ENCODE measurements around the gene MSH5. TPM values are rescaled to one million over a fixed set of nuclear protein-coding genes. Genes with fewer than 3 reads are reported as not detected.

The MSH5 gene
- total RNA-seq, 1 donor from 2014 or later, result 8.9 TPM

DNA sequence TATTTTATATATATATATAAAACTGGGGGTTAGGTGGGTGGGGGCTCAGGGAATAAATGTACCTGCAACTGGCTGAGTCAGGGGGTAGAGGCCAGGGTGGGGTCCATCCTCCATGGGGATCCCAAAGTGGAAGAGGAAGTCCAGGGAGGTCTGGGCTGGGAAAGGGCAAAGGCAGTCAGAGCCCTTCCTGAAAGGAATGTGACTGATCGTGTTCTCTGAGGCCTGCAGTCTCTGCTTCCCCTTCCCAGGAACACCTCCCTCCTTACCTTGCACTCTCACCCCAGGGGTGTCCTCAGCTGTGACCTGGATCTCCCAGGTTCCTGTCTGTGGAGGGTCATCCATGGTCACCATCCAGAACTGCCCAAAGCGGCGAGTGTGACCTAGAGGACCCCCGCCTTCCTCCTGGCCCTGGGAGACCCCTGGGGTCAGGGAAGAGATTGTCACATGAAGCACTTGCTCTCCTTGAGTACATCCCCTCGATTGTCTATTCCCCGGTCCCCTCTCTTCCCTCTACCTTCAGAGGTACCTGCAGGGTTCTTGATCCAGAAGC is 27.4 kb downstream of the MSH5 start:
- Histone ChIP-seq H3K27me3 (ENCODE audit: control insufficient read depth, insufficient read depth, low read length) (no peaks in the 10 kb centered on the region), H3K36me3 (ENCODE audit: control insufficient read depth, insufficient read depth, low read length) (no peaks in the 10 kb centered on the region), H3K4me3 (ENCODE audit: low read depth, low read length) (no peak overlapping the region)
- DNase-seq (ENCODE audit: low read depth), result no peak
- TF ChIP-seq, protein P1, sequence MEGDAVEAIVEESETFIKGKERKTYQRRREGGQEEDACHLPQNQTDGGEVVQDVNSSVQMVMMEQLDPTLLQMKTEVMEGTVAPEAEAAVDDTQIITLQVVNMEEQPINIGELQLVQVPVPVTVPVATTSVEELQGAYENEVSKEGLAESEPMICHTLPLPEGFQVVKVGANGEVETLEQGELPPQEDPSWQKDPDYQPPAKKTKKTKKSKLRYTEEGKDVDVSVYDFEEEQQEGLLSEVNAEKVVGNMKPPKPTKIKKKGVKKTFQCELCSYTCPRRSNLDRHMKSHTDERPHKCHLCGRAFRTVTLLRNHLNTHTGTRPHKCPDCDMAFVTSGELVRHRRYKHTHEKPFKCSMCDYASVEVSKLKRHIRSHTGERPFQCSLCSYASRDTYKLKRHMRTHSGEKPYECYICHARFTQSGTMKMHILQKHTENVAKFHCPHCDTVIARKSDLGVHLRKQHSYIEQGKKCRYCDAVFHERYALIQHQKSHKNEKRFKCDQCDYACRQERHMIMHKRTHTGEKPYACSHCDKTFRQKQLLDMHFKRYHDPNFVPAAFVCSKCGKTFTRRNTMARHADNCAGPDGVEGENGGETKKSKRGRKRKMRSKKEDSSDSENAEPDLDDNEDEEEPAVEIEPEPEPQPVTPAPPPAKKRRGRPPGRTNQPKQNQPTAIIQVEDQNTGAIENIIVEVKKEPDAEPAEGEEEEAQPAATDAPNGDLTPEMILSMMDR (IDR thresholded peaks at IDR 0.05; ENCODE audit: insufficient read depth, low read length, poor library complexity, severe bottlenecking), result no peak

DNA sequence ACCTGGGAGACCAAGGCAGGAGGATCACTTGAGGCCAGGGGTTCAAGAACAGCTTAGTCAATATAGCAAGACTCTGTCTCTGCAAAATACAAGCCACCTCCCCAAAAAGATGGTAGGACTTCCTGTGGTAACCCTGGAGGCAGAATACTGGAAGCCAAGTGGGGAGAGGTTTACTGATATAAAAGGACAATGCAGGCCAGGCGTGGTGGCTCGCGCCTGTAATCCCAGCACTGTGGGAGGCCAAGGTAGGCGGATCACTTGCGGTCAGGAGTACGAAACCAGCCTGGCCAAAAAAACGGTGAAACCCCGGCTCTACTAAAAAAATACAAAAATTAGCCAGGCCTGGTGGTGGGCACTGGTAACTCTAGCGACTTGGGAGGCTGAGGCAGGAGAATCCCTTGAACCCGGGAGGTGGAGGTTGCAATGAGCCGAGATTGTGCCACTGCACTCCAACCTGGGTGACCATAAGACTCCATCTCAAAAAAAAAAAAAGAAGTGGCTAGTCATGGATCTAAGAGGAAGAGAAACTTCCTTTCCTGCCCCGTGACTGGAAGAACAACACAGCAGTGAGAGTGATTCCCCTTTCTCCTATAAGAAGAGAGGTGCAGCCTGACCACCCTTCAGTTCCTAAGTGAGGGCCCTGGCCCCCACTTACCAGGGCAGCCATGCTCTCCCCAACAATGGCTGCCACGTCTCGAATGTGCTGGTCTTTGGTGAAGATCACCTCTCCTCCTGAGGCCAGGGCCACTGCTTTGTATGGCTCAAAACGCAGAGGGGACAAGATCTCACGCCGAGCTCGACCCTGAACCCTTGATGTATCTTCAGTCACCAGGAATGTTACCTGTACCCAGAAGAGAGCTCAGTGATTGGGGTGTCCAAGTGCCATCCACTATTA is 28.8 kb downstream of the MSH5 start:
- Histone ChIP-seq H3K4me3 (ENCODE audit: low read depth, low read length) (no peak overlapping the region), H3K36me3 (ENCODE audit: control insufficient read depth, insufficient read depth, low read length) (no peaks in the 10 kb centered on the region), H3K27me3 (ENCODE audit: control insufficient read depth, insufficient read depth, low read length) (no peaks in the 10 kb centered on the region)
- no peak for DNase-seq (ENCODE audit: low read depth)
- TF ChIP-seq, protein P1 (IDR thresholded peaks at IDR 0.05; ENCODE audit: insufficient read depth, low read length, poor library complexity, severe bottlenecking), result no peak

DNA sequence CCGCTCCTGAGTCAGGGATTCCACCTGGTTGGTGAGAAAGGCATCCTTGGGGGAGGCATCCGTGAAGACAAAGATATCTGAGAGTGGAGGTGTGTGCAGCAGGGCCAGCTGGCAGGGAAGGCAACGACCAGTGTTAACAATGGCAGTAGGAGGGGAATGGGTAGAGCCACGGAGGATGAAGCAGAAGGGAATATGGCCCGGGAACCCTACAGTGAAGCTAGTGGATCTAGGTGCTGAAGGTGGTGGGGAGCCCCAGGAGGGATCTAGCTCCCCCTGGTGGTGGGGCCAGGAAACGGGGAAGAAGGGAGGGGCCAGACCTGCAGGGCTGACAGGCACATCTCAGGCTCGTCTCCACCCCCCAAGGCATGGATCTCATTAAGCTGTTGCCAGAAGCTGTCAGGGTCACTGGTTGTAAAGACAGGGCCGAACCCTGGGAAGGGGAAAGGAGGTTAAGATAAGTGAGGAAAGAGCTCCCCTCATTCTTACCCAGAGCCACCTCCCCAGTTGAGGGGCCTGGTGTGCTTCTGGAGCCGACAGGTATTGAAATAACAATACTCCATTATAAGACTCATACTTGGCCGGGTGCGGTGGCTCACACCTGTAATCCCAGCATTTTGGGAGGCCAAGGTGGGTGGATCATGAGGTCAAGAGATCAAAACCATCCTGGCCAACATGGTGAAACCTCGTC is 30.0 kb downstream of the MSH5 start:
- Histone ChIP-seq H3K36me3 (ENCODE audit: control insufficient read depth, insufficient read depth, low read length) (no peaks in the 10 kb centered on the region), H3K27me3 (ENCODE audit: control insufficient read depth, insufficient read depth, low read length) (no peaks in the 10 kb centered on the region), H3K4me3 (ENCODE audit: low read depth, low read length) (no peak overlapping the region)
- TF ChIP-seq, protein P1 (IDR thresholded peaks at IDR 0.05; ENCODE audit: insufficient read depth, low read length, poor library complexity, severe bottlenecking), result peak; percentile 84
- no peak for DNase-seq (ENCODE audit: low read depth)

DNA sequence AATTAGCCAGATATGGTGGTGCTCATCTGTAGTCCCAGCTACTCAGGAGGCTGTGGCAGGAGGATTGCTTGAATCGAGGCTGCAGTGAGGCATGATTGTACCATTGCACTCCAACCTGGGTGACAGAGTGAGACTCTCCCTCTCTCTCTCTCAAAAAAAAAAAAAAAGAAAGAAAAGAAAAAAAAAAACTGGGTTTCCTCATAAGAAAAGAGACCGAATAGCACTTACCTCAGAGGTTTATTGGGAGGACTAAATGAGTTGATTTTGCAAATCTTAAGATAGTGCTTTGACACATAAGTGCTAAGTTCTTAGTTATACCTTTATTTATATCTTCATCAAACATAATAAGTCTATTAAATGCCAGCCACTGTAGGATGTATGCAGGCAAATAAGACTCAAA is 31.1 kb downstream of the MSH5 start:
- no peaks in the 10 kb centered on the region for H3K36me3 ChIP-seq (ENCODE audit: control insufficient read depth, insufficient read depth, low read length)
- TF ChIP-seq, protein P1 (IDR thresholded peaks at IDR 0.05; ENCODE audit: insufficient read depth, low read length, poor library complexity, severe bottlenecking), result no peak
- DNase-seq (ENCODE audit: low read depth), result no peak
- no peaks in the 10 kb centered on the region for H3K27me3 ChIP-seq (ENCODE audit: control insufficient read depth, insufficient read depth, low read length)
- H3K4me3 ChIP-seq (ENCODE audit: low read depth, low read length), result no peak overlapping the region

DNA sequence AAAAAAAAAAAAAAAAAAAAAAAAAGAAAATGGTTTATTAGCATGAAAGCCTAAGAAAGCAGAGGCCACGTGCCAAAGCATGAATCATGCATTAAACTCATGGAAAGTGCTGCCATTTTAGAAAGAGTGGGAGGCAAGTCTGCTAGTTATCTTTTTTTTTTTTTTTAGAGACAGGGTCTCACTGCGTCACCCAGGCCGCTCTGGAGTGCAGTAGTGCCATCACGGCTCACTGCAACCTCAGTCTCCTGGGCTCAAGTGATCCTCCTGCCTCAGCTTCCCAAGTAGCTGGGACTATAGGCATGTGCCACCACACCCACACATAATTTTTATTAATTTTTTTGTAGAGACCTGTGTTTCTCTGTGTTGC is 32.2 kb downstream of the MSH5 start:
- DNase-seq (ENCODE audit: low read depth), result no peak
- Histone ChIP-seq H3K36me3 (ENCODE audit: control insufficient read depth, insufficient read depth, low read length) (no peaks in the 10 kb centered on the region), H3K27me3 (ENCODE audit: control insufficient read depth, insufficient read depth, low read length) (no peaks in the 10 kb centered on the region), H3K4me3 (ENCODE audit: low read depth, low read length) (no peak overlapping the region)
- TF ChIP-seq, protein P1 (IDR thresholded peaks at IDR 0.05; ENCODE audit: insufficient read depth, low read length, poor library complexity, severe bottlenecking), result no peak
